AG04449 (cell line): Measurements from ENCODE around the gene PTTG1IP.
"Not testable (repeated sequence)": the region's sequence is repeated elsewhere in the genome, so short reads cannot be mapped to it uniquely, and the experiment has no call there.

Experiments used
- CTCF ChIA-PET: fragments of 350-600 bp; formaldehyde crosslinking; extraction: SDS; loops from one replicate; lab custom pipeline; 2021; ENCODE audit warnings: antibody characterized with exemption; lab: Yijun Ruan, JAX
- POLR2A ChIA-PET: fragments of 400-600, 350-600 bp; formaldehyde crosslinking; extraction: SDS; loops from one replicate; lab custom pipeline; 2020; ENCODE audit warnings: antibody characterized with exemption, inconsistent platforms; lab: Yijun Ruan, JAX
- DNase-seq: peaks from one replicate; pipeline ENCODE4 v3.0.0-alpha.2; 2010; ENCODE audit warnings: low read depth, low spot score
- H3K4me3 ChIP-seq: 2 replicates; pipeline ENCODE4 v1.5.1; 2011; ENCODE audit warnings: low read depth, mild to moderate bottlenecking, control low read depth, low read length
- CTCF ChIP-seq: IDR thresholded peaks from one replicate; pipeline ENCODE4 v1.5.1; 2011; ENCODE audit warnings: mild to moderate bottlenecking, moderate library complexity, low read length, control low read depth, inconsistent platforms; ENCODE audit not compliant: insufficient read depth; ENCODE audit errors: missing control alignments

The PTTG1IP gene

DNA sequence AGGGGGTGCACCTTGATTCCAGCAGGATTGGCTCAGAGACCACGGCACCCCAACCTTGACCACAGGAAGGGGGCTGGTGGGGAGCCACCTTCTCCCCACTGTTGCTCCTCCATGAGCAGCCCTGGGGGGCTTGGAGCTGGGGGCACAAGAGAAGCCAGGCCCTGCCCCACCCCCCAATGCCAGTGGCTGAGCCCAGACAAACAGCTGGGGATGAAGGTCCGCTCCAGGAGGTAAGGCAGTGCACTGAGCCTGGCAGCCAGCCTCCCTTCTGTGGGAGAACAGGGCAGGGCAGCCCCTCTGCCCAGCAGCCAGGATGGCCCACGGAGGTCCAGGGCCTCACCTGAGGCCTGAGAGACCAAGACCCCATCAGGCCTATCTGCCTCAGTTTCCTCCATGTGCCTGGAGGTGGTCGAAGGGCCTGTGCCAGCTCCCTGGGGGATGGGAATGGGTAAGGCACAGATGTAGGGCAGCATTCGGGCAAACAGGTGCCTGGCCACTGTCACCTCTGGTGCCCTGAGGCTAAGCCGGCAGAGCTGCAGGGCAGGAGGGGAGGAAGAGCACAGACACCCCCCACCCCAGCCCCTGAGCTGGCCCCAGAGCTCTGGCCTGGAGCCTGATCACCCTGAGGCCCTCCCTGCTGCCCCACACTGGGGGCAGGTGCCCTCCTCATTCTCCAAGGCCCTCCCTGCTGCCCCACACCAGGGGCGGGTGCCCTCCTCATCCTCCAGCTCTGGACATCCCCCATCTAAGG, 40.1 kb upstream of the PTTG1IP start:
- no peak for DNase-seq
- ChIA-PET POLR2A (no interaction called here), CTCF (interaction anchor here (0.8 kb wide), 1 partner anchor 224 kb away, joined by 4 read pairs; no protein-coding TSS in a partner anchor)
- no peak for TF ChIP-seq CTCF
- no peak overlapping the region for H3K4me3 ChIP-seq

GRCh38 chr21:44912506-44913412, 39.3 kb upstream of the PTTG1IP start:
- CTCF ChIA-PET: interaction anchor here (0.8 kb wide), 1 partner anchor 225 kb away, joined by 4 read pairs; no protein-coding TSS in a partner anchor
- POLR2A ChIA-PET, H3K4me3 ChIP-seq: not testable (repeated sequence)

DNA sequence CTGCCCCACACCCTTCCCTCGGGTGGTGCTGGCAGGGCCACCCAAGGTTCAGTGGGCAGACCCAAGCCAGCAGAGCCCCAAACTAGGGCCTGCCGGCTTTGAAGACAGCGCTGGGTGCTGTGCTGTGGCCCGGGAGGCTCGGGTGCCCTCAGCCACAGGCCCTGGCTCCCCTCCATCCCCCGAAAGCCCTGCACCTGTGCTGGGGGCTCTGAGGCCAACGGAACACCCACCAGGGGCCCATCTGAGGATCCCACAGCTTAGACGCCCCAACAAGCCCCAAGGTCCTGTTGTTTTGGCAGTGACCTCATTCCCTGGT, 38.6 kb upstream of the PTTG1IP start:
- ChIA-PET CTCF (no interaction called here), POLR2A (no interaction called here)
- H3K4me3 ChIP-seq: no peak overlapping the region
- no peak for DNase-seq
- TF ChIP-seq CTCF: no peak

More at GRCh38 chr21:44912506-44913412, 39.3 kb upstream of the PTTG1IP start:
- not testable (repeated sequence) for DNase-seq

DNA sequence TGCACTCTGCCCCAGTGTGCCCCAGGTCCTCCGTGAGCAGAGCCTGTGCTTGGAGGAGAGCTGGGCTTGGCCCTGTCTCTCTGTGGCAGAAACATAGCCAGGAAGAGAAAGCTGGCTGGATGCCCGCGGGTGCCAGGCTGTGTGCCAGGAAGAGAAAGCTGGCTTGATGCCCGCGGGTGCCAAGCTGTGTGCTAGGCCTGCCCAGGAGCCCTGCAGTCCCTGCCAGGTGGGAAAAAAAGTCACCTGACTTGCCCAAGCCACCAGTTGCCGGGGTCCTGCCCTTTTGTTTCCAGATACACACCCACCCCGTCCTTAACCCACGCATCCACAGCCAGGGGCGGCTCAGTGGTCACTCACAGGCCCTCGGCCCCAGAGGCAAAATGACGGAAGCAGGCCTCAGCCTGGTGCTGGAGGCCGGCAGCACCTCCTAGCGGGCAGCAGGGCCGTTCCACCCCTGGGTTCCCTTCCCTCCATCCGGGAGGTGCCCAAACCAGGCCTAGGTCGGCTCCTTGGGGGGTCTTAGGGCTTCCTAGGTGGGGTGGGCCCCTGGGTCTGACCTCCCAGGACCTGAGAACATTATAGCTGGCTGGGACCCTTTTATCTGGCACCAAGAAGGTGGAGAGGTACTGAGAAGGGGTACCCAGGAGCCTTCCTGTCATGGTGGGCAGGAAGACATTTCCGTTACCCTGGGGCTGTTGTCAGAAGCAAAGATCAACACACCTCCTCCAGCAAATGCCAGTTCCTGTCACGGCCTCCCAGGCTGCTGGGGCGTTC, 38.1 kb upstream of the PTTG1IP start:
- TF ChIP-seq CTCF: no peak
- no peak overlapping the region for H3K4me3 ChIP-seq
- POLR2A ChIA-PET: no interaction called here
- CTCF ChIA-PET: no interaction called here
- DNase-seq: no peak

GRCh38 chr21:44911068-44911383, 37.5 kb upstream of the PTTG1IP start:
- no peak for DNase-seq
- CTCF ChIA-PET: interaction anchor here (1.5 kb wide), 1 partner anchor 12 kb away, joined by 5 read pairs; no protein-coding TSS in a partner anchor
- POLR2A ChIA-PET: no interaction called here
- TF ChIP-seq CTCF: no peak
- H3K4me3 ChIP-seq: no peak overlapping the region

- CTCF ChIA-PET: interaction anchor here (1.5 kb wide), 1 partner anchor 12 kb away, joined by 5 read pairs; no protein-coding TSS in a partner anchor
- TF ChIP-seq CTCF: no peak
- POLR2A ChIA-PET: no interaction called here
- no peak for DNase-seq
- H3K4me3 ChIP-seq: no peak overlapping the region
Observed at GRCh38 chr21:44910229-44911067, 37.0 kb upstream of the PTTG1IP start.
